Suprapubic skin (tissue), 3 donors: ENCODE data around the gene APOBEC3A.

ENCODE experiments used
- CTCF ChIP-seq, 2 donors: fragments of 200-600 bp in 1 of 2; fragments of 450-650 bp in 1 of 2; sonication (generic) in 1 of 2; IDR thresholded peaks; one replicate each; pipeline ENCODE4 v1.5.1; 2016 to 2019; ENCODE audit warnings: antibody characterized with exemption in 2 of 2, mild to moderate bottlenecking in 1 of 2, moderate library complexity in 1 of 2
- POLR2A ChIP-seq, 2 donors: fragments of 450-650 bp; IDR thresholded peaks; one replicate each; pipeline ENCODE4 v1.6.1; 2017; ENCODE audit warnings: antibody characterized with exemption in 2 of 2, mild to moderate bottlenecking in 2 of 2, moderate library complexity in 2 of 2

GRCh38 chr22:38938221-38938620 is 19.2 kb upstream of the APOBEC3A start:
- TF ChIP-seq POLR2A (IDR thresholded peaks at IDR 0.05) (no peak), CTCF (IDR thresholded peaks at IDR 0.05) (no peak)
